ENCODE data around the gene FCN1.

The FCN1 gene

DNA sequence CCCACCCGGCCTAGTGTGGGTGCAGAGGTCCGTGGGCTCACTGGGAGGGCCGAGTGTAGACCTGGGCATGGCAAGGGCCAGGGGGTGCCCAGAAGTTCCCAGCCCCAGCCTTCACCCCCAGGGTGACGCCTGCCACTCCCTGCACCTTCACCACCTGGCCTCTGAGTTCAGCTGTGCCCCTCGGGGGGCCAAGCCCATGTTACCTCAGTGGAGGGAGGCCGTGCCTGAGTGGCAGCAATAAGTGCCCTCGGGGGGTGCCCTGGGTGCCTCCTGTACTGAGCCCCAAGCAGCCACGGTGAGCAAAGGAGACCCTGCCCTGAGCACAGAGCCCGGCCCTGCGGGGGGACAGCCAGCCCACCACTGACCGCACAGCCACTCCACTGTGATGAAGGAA, 47.4 kb downstream of the FCN1 start:
- no peak for DNase-seq (ENCODE audit: low spot score)
- TF ChIP-seq CTCF (IDR thresholded peaks at IDR 0.05; ENCODE audit: extremely low read depth, missing control alignments) = no peak

GRCh38 chr9:134869554-134870300, 48.0 kb downstream of the FCN1 start:
- TF ChIP-seq CTCF (IDR thresholded peaks at IDR 0.05; ENCODE audit: extremely low read depth, missing control alignments) = no peak

GRCh38 chr9:134868751-134869553, 48.8 kb downstream of the FCN1 start:
- no peak for DNase-seq (ENCODE audit: low spot score)

More at GRCh38 chr9:134869554-134870300, 48.0 kb downstream of the FCN1 start:
- DNase-seq (ENCODE audit: low spot score) = no peak

DNA sequence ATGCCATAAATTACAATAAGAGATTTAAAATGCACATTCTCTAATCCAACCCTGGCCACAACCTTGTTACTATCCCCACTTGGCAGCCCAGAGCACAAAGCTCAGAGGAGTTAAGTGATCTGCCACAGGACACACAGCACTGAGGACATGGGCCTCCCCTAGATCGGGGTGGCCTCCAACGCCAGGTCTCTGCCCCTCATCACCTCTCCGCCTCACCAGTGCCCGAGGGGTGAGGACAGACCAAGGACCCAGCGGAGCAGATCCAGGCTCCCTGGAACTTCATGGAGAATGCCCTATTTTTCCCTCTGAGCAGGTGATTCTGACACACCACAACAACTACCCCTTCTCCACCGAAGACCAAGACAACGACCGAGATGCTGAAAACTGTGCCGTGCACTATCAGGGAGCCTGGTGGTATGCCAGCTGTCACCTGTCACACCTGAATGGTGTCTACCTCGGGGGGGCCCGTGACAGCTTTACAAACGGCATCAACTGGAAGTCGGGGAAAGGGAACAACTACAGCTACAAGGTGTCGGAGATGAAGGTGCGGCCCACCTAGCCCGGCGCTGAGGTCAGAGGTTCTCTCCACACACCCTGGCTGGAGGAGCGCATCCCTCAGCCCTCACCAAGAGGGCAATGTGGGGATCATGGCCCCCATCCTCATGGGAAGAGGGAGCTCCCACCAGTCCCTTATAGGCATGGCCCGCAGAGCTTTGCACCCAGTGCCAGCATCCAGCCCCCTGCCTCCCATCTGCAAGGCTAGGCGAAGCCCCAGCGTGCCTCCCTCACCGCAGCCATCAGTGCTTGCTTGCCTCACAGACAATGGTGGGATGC, 49.6 kb downstream of the FCN1 start:
- no peak for DNase-seq (ENCODE audit: low spot score)

More at GRCh38 chr9:134868751-134869553, 48.8 kb downstream of the FCN1 start:
- no peak for TF ChIP-seq CTCF (IDR thresholded peaks at IDR 0.05; ENCODE audit: extremely low read depth, missing control alignments)

DNA sequence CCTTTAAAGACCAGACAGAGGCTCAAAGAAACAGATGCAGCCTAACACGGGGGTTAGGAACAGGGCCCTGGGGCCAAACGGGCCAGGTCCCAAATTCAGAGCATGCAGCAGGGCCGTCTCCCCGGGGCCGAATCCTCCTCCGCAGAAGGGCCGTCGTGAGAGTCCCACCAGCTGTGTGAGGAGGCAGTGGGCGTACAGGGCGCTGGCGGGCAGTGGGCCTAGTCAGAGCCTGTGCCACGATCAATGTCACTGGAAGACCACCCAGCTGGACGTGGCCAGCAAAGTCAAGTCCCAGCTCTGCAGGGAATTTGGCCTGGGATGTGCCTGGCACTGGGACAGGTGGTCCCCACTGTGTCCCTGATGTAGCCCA, 52.9 kb downstream of the FCN1 start:
- TF ChIP-seq CTCF (IDR thresholded peaks at IDR 0.05; ENCODE audit: extremely low read depth, missing control alignments) = no peak
- DNase-seq (ENCODE audit: low spot score) = no peak

More for the DNA sequence above, 49.6 kb downstream of the FCN1 start:
- TF ChIP-seq CTCF (IDR thresholded peaks at IDR 0.05; ENCODE audit: extremely low read depth, missing control alignments) = no peak

DNA sequence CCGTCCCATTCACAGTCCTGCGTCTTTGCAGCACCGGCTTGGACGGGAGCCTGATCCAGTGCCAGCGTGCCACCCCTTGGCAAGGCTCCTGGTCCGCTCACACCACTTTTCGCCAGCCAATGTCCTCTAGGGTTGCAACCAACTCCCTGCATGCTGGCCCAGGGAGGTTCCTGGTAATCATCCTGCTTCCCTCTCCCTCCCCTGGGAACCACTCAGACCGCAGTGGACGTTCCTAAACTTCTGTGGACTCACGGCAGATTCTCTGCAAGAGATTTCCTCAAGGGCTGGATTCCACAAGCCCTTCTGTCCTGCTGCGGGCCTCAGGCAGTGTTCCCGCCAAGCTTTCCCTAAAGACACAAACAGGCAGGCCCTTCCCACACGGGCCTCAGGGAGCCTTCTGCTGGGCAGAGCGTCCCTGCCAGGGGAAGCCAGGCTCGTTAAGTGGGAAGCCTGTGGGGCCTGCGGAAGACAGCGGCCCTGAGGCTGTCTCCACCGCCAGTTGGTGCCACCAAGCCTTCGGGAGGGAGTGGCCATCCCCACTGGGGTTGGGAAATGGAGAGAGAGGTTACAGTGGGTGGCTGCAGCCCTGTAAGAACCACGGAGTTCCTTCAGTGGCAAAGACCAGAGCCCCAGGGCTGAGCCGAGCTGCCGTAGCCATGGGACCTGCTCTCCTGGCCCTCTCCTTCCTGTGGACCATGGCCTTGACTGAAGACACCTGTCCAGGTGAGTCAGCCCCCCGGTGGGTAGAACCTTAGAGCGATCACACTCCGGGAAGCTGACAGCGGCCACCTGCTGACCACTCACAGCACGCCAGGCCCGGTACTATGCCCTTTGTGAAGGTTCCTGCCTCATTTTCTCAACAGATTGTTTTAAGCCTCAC, 53.5 kb downstream of the FCN1 start:
- no peak for DNase-seq (ENCODE audit: low spot score)
- TF ChIP-seq CTCF (IDR thresholded peaks at IDR 0.05; ENCODE audit: extremely low read depth, missing control alignments) = no peak
